COLO829 (cell line): Measurements from ENCODE around the gene PIKFYVE.
"Not testable (repeated sequence)": the region's sequence is repeated elsewhere in the genome, so short reads cannot be mapped to it uniquely, and the experiment has no call there.

Source experiments
- DNase-seq: peaks from one replicate; pipeline ENCODE4 v3.0.0; 2012; ENCODE audit warnings: low spot score

PIKFYVE gene

GRCh38 chr2:208265801-208266552, at the start of gene PIKFYVE:
Gene PIKFYVE (plus strand): TSS chr2:208266255. CDS start chr2:208271520, 5,265 bp downstream.
- peak; percentile 99 for DNase-seq

DNA sequence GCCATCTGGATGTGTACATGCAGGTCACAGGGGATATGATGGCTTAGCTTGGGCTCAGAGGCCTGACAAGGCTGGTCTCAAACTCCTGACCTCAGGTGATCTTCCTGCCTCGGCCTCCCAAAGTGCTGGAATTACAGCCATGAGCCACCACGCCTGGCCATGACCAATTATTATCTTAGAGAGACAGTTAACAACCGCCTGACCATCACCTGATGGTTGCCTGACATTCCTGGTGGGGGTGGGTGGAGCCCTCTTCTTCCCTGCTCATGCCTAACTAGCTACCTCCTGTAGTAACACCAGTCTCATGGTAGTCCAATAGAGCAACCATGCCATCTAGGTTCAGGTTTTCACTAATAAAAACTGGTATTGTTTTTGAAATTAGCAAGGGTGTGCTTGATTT, 44.2 kb upstream of the PIKFYVE start:
- DNase-seq, result not testable (repeated sequence)

- DNase-seq, result peak; percentile 7
These were observed 43.7 kb upstream of the PIKFYVE start for GRCh38 chr2:208222351-208222750.

GRCh38 chr2:208224802-208225201, 41.3 kb upstream of the PIKFYVE start:
- peak; percentile 6 for DNase-seq

DNA sequence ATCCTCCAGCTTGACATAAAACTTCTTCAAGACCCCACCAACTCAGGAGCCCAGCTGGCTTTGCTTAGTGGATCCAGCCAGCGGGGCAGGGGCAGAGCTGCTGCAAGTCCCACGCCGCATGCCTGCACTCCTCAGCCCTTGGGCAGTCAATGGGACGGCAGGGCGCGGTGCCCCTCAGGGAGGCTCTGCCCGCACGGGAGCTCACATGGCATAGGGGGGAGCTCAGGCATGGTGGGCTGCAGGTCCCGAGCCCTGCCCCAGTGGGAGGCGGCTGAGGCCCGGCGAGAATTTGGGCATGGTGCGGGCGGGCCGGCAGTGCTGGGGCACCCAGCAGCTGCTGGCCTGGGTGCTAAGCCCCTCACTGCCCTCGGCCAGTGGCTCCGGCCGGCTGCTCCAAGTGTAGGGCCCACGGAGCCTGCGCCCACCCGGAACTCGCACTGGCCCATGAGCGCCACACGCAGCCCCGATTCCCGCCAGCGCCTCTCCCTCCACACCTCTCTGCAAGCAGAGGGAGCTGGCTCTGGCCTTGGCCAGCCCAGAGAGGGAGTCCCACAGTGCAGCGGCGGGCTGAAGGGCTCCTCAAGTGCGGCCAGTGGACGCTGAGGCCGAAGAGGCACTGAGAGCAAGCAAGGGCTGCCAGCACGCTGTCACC, 38.3 kb upstream of the PIKFYVE start:
- DNase-seq, result no peak

DNA sequence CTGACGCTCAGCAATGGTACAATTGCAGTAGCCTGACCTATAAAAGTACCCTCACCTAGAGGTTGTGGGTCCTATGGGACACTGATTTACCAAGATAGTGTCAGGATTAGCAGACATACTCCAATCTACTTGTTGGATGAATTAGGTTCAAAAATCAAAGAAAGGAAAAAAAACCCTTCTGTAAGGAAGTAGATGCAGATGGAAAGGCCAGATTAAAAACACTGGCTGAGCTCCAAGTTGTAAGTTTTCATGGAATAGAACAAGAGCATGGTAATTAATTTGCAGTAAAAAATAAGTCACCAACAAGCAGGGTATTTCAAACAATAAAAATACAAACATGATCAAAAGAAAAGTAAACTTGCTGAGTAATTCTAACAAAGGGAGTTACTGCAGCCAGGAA, 37.6 kb upstream of the PIKFYVE start:
- no peak for DNase-seq

- DNase-seq, result no peak
These were observed 31.3 kb upstream of the PIKFYVE start for GRCh38 chr2:208234786-208235185.

GRCh38 chr2:208235860-208236259, 30.2 kb upstream of the PIKFYVE start:
- no peak for DNase-seq

DNA sequence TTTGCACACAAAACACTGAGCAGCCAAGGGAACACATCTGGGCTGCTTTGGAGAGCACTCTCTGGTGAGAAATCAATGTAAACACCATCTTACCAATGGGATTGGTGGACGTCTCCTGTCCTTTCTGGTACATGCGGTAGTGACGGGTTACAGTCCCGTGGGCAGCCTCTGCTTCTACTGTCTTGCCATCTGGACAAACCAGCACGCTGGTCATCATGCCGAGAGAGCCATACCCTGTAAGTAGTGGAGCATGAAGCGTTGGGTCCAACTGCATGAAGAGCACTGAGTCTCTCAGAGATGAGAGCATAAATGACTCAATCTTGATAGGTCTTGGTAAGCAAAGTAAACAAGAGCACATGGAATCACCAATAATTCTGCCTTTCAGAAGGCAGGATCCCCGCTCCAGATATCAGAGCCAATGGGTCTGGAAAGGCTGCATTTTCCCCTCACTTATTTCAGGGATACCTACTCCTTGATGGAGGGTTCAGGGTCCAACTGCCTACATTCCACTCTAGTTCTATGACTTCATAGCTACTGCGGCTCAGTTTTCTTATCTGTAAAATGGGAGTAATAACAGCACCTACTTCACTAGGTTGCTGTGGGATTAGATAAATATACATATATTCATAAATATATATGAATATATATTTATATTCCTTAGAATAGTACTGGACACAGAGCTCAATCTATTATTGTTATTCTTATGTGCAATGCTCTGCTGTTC, 26.1 kb upstream of the PIKFYVE start:
- no peak for DNase-seq

- DNase-seq, result no peak
These were observed 25.3 kb upstream of the PIKFYVE start for GRCh38 chr2:208240619-208241209.

GRCh38 chr2:208244422-208244821, 21.6 kb upstream of the PIKFYVE start:
- no peak for DNase-seq

DNA sequence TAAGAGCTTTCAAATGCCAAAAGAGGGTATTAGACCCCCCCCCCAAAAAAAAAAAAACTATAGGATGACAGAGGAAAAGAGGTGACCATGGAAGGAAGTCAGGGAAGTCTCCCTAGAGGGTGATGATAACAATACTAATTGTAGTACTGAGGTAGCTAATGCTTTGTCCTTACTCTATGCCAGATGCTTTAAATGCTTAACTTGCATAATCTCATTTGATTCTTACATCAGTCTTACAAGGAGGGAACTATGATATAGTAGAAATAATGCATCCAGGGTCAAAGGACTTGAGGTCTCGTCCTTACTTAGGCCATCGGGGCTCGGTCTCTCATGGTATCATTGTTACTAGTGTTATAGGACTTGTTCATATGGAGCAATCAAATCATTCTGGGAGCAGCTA, 20.3 kb upstream of the PIKFYVE start:
- DNase-seq, result no peak

DNA sequence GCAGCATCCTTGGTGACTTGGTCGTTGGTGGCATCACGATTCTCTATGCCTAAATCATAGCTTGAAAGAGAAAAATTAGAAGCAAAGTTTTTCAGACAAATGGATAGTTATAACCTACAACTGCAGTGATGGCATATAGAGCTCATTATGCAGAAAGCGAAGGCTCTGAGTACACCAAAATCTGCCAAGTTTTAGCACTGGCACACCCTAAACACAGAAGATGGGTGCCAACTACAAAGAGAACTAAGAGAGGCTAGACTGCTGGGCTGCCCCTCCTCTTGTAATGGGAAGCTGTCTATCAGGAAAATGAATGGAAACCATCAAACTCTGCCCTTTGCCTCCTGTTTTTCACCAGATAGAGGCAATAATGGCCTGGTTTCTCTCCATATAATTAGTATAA, 17.5 kb upstream of the PIKFYVE start:
- DNase-seq, result no peak

DNA sequence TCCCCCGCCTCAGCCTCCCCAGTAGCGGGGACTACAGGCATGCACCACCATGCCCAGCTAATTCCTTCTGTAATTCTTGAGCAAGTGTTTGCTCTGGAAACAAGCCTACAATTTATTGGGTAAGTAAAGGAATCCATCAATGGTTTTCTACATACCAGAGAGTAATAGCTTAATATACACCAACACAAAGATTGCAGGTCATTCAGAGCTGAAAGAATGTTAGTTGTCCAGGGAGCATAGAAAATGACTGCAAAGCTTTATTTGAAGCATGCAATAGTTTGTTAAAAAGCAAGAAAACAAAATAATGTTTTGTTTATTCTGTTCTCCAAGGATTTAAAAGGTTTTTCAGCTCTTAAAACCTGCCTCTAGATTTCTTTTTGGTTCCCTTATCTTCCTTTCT, 16.8 kb upstream of the PIKFYVE start:
- no peak for DNase-seq

GRCh38 chr2:208250388-208250787, 15.7 kb upstream of the PIKFYVE start:
- no peak for DNase-seq

DNA sequence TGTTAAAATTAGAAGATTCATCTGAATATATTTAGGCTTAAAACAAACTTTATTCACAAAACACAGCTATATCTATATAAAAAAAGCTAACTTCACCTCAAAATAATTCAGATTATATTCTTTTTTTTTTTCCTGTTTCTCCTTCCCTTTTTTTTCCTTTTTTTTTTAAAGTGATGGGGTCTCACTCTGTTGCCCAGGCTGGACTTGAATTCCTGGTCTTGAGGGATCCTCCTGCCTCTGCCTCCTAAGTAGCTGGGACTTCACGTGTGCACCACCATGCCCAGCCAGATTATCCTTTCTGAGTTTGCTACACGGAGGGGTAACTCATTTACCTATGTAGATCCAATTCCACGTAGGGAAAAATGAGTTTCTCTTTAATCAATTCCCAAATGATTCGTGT, 15.0 kb upstream of the PIKFYVE start:
- no peak for DNase-seq

DNA sequence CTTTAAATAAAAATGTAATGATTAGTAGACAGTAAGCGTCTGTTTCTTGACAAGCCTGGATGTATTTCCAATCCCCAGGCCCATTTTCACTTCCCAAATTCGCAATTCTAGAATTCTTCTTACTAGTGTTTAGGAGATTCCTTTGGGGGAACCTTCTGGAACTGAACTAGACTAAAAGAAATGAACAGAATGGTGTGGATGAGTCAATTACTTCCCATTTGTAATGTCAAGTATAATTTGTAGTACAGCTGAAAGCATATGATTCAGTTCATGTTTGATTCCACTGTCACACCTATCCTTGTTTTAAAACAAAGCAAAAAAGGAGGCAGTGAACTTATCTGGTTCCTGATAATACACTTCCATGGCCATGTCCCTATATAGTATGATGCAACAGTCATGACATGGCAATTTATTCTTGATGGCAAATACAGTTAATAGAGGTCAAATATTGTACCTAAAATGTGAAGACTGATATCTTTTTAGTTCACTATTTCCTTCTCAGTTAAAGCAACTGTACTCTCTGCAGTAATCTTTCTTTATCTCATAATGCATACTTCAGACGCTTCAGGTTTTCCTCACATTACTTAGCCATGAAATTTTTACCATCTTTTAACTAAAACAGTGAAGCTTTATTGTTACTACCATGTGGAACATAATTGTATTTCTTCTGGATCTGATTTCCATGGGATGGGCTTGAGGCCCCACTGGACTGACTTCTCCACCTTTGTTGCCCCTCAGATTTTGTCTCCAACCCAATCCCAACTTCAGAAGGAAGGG, 13.2 kb upstream of the PIKFYVE start:
- DNase-seq, result no peak

GRCh38 chr2:208253600-208254117, 12.4 kb upstream of the PIKFYVE start:
- no peak for DNase-seq

GRCh38 chr2:208254118-208254870, 11.8 kb upstream of the PIKFYVE start:
- DNase-seq, result peak; percentile 82

DNA sequence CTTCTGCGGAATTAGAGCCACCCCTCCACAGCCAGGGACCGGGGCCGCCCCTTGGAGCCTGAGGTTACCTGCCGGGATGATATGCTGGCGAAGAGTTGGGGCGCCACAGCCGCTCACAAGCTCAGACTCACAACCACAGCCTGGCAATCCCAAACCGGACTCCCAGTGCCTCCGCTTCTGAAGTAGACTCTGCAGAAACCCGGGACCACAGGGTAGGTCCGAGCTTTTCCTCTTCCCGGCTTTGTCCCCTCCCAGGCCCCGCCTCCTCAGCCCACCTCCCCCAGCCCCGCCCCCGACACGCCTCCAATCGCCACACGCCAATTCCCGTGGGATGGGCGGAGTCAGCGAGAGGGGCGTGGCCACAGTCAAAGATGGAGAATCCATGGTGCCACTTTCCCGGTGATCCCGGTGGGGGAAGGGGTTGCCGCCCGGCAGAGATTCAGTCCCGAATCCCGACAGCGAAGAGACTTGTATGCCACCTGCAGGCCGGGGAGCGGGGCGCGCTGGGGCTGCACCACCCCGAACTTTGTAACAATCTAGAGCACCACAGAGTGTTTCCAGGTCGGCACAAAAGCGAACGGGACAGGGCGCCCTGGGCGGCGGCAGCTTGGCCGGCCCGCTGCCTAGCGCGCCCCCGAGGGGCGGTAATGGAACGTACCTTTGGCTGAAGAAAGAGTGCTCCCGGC, 11.0 kb upstream of the PIKFYVE start, which contains the start of gene IDH1:
Gene IDH1, minus strand, starts transcription at position 201 of the 686 bp plus-strand sequence. CDS start 3,520 bp downstream, outside the sequence.
- peak; percentile 97 for DNase-seq
